ENCODE measurements around the gene TSHR.

DNA sequence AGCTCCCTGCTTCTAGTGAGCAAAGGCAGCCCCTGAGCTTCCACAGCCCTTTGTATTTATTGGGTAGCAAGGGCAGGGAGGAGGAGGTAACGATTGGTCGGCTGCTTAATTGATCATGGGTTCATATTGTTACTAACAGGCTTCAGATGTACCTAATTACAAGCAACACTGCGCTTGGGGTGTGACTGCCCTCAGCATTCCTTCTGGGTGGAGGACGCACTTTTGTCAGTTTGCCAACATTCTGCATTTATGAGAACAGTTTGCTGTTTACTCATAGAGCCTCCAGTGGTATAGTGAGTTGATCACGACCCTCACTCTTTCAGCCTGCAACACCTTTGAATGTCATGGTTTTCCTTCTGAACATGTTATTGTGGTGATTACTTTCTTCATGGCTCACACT, 9.6 kb downstream of the TSHR start:
- TF ChIP-seq, protein P1, sequence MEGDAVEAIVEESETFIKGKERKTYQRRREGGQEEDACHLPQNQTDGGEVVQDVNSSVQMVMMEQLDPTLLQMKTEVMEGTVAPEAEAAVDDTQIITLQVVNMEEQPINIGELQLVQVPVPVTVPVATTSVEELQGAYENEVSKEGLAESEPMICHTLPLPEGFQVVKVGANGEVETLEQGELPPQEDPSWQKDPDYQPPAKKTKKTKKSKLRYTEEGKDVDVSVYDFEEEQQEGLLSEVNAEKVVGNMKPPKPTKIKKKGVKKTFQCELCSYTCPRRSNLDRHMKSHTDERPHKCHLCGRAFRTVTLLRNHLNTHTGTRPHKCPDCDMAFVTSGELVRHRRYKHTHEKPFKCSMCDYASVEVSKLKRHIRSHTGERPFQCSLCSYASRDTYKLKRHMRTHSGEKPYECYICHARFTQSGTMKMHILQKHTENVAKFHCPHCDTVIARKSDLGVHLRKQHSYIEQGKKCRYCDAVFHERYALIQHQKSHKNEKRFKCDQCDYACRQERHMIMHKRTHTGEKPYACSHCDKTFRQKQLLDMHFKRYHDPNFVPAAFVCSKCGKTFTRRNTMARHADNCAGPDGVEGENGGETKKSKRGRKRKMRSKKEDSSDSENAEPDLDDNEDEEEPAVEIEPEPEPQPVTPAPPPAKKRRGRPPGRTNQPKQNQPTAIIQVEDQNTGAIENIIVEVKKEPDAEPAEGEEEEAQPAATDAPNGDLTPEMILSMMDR (IDR thresholded peaks at IDR 0.05; ENCODE audit: poor library complexity), result no peak
- TF ChIP-seq EZH2phosphoT487 (IDR thresholded peaks at IDR 0.05; ENCODE audit: low read depth, severe bottlenecking, unreplicated experiment), result no peak
